NCI-H1436 (cell line): ENCODE data around the gene LYL1.

Experiments used
- DNase-seq: peaks from one replicate; lab custom pipeline; 2025; lab: John Stamatoyannopoulos, UW

LYL1 gene

GRCh38 chr19:13055213-13056051, 47.2 kb downstream of the LYL1 start:
- no peak for DNase-seq

GRCh38 chr19:13054626-13055212, 47.9 kb downstream of the LYL1 start:
- DNase-seq: no peak

- no peak for DNase-seq
Measured at GRCh38 chr19:13053761-13054625, 48.7 kb downstream of the LYL1 start.

- DNase-seq: no peak
Measured at GRCh38 chr19:13053238-13053637, 49.4 kb downstream of the LYL1 start.

GRCh38 chr19:13052447-13053175, 50.0 kb downstream of the LYL1 start:
- DNase-seq: no peak

GRCh38 chr19:13051557-13052165, 51.0 kb downstream of the LYL1 start:
- DNase-seq: peak; percentile 65

GRCh38 chr19:13050274-13050673, 52.4 kb downstream of the LYL1 start:
- DNase-seq: no peak
